ENCODE measurements around the gene ZRANB1.
"Not testable (repeated sequence)": the region's sequence is repeated elsewhere in the genome, so short reads cannot be mapped to it uniquely, and the experiment has no call there.

Gene ZRANB1

DNA sequence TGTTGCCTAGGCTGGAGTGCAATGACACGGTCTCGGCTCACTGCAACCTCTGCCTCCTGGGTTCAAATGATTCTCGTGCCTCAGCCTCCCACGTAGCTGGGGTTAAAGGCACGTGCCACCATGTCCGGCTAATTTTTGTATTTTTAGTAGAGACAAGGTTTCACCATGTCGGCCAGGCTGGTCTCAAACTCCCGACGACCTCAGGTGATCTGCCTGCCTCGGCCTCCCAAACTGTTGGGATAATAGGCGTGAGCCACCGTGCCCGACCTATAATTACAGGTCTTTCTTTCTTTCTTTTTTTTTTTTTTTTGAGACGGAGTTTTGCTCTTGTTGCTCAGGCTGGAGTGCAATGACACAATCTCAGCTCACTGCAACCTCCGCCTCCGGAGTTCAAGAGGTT is 27.5 kb upstream of the ZRANB1 start:
- not testable (repeated sequence) for H3K9ac ChIP-seq (ENCODE audit: low read depth, low read length); H3K4me1 ChIP-seq (ENCODE audit: insufficient read depth, low read length); H3K9me3 ChIP-seq (ENCODE audit: control insufficient read depth, insufficient read depth, low read length); H3K36me3 ChIP-seq (ENCODE audit: insufficient read depth, low read length)

- Histone ChIP-seq H3K36me3 (ENCODE audit: insufficient read depth, low read length) (no peaks in the 10 kb centered on the region), H3K4me1 (ENCODE audit: insufficient read depth, low read length) (no peaks in the 10 kb centered on the region), H3K9me3 (ENCODE audit: control insufficient read depth, insufficient read depth, low read length) (no peaks in the 10 kb centered on the region), H3K9ac (ENCODE audit: low read depth, low read length) (peak overlapping the region; percentile 94)
These were observed 25.8 kb upstream of the ZRANB1 start for GRCh38 chr10:124916098-124916584.

- H3K9ac ChIP-seq (ENCODE audit: low read depth, low read length), result peak overlapping the region; percentile 94
- H3K9me3 ChIP-seq (ENCODE audit: control insufficient read depth, insufficient read depth, low read length), result no peaks in the 10 kb centered on the region
- no peaks in the 10 kb centered on the region for H3K36me3 ChIP-seq (ENCODE audit: insufficient read depth, low read length)
- no peaks in the 10 kb centered on the region for H3K4me1 ChIP-seq (ENCODE audit: insufficient read depth, low read length)
These were observed 25.1 kb upstream of the ZRANB1 start for GRCh38 chr10:124916585-124917427.

- Histone ChIP-seq H3K36me3 (ENCODE audit: insufficient read depth, low read length) (no peaks in the 10 kb centered on the region), H3K4me1 (ENCODE audit: insufficient read depth, low read length) (no peaks in the 10 kb centered on the region), H3K9me3 (ENCODE audit: control insufficient read depth, insufficient read depth, low read length) (no peaks in the 10 kb centered on the region)
These were observed 24.3 kb upstream of the ZRANB1 start for GRCh38 chr10:124917428-124918190.

DNA sequence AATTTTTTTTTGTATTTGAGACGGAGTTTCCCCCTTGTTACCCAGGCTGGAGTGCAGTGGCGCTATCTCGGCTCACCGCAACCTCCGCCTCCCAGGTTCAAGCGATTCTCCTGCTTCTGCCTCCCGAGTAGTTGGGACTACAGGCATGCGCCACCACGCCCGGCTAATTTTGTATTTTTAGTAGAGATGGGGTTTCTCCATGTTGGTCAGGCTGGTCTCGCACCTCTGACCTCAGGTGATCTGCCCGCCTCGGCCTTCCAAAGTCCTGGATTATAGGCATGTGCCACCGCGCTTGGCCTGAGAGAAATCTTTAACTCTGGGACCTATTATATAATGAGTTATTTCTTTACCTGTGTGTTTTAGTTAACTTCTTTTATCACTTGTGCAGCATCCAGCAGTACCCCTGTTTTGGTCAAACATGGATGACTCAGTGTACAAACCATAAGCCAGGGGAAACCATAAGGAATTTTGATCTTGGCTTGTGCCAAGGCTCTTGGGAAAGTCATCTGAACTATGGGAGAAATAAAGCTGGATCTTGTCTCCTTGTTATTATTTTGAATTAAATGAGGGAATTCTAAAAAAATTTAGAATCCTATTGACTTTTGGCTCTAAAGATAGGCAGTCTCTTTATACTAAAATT is 23.6 kb upstream of the ZRANB1 start:
- H3K9ac ChIP-seq (ENCODE audit: low read depth, low read length), result peak overlapping the region; percentile 94
- no peaks in the 10 kb centered on the region; the same call in 1 of the 2 replicates for H3K36me3 ChIP-seq (ENCODE audit: insufficient read depth, low read length)

More at GRCh38 chr10:124917428-124918190, 24.3 kb upstream of the ZRANB1 start:
- peak overlapping the region; percentile 94 for H3K9ac ChIP-seq (ENCODE audit: low read depth, low read length)

GRCh38 chr10:124918906-124919305 is 23.0 kb upstream of the ZRANB1 start:
- H3K36me3 ChIP-seq (ENCODE audit: insufficient read depth, low read length), result no peaks in the 10 kb centered on the region; the same call in 1 of the 2 replicates
- H3K9me3 ChIP-seq (ENCODE audit: control insufficient read depth, insufficient read depth, low read length), result no peaks in the 10 kb centered on the region
- H3K4me1 ChIP-seq (ENCODE audit: insufficient read depth, low read length), result no peaks in the 10 kb centered on the region
- peak overlapping the region; percentile 94; the same call in 1 of the 2 replicates for H3K9ac ChIP-seq (ENCODE audit: low read depth, low read length)

More for the DNA sequence above, 23.6 kb upstream of the ZRANB1 start:
- Histone ChIP-seq H3K9me3 (ENCODE audit: control insufficient read depth, insufficient read depth, low read length) (no peaks in the 10 kb centered on the region), H3K4me1 (ENCODE audit: insufficient read depth, low read length) (no peaks in the 10 kb centered on the region)

- Histone ChIP-seq H3K36me3 (ENCODE audit: insufficient read depth, low read length) (no peaks in the 10 kb centered on the region; the same call in 1 of the 2 replicates), H3K9me3 (ENCODE audit: control insufficient read depth, insufficient read depth, low read length) (no peaks in the 10 kb centered on the region), H3K9ac (ENCODE audit: low read depth, low read length) (no peak overlapping the region), H3K4me1 (ENCODE audit: insufficient read depth, low read length) (peaks cover 3% of the 10 kb centered on the region; the same call in 1 of the 2 replicates)
These were observed 20.7 kb upstream of the ZRANB1 start for GRCh38 chr10:124921261-124921660.

- no peak overlapping the region for H3K9ac ChIP-seq (ENCODE audit: low read depth, low read length)
- no peaks in the 10 kb centered on the region; the same call in 1 of the 2 replicates for H3K36me3 ChIP-seq (ENCODE audit: insufficient read depth, low read length)
These were observed 18.2 kb upstream of the ZRANB1 start for GRCh38 chr10:124923684-124924083.

DNA sequence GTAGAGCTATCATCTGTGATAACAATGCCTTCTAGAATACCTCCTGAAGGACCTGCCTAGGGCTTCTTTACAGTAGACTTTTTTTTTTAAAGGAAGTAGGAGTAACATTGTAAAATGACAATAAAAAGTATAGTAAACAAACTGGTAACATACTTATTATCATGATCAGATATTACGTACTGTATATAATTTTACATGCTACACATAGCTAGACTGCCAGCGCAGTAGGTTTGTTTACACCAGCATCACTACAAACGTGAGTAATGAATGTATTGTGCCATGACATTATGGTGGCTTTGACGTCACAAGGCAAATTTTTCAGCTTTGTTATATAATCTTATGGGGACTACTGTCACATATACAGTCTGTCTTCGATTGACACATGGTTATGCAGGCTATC is 15.4 kb upstream of the ZRANB1 start:
- Histone ChIP-seq H3K36me3 (ENCODE audit: insufficient read depth, low read length) (no peaks in the 10 kb centered on the region; the same call in 1 of the 2 replicates), H3K4me1 (ENCODE audit: insufficient read depth, low read length) (peaks cover 3% of the 10 kb centered on the region; the same call in 1 of the 2 replicates), H3K9me3 (ENCODE audit: control insufficient read depth, insufficient read depth, low read length) (no peaks in the 10 kb centered on the region), H3K9ac (ENCODE audit: low read depth, low read length) (no peak overlapping the region)

More at GRCh38 chr10:124923684-124924083, 18.2 kb upstream of the ZRANB1 start:
- peaks cover 3% of the 10 kb centered on the region; the same call in 1 of the 2 replicates for H3K4me1 ChIP-seq (ENCODE audit: insufficient read depth, low read length)
- no peaks in the 10 kb centered on the region for H3K9me3 ChIP-seq (ENCODE audit: control insufficient read depth, insufficient read depth, low read length)

DNA sequence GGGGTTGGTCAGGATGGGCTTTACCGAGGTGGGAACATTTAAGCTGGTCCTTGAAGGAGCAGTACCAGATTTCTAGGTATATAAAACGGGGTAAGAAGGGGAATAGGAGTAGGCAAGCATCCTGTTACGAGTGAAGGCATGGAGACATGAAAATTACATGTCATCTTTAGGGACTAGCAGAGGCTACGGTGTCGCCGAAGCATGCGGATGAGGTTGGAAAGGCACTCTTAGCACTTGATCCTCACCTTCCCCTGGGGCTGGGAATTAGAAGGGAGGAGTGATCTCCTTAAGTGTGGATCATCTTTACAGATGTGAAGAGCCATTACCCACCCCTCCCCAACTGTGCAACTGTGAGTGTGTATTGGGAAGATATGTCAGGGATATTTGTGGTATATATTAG is 13.8 kb upstream of the ZRANB1 start:
- Histone ChIP-seq H3K4me1 (ENCODE audit: insufficient read depth, low read length) (peaks cover 3% of the 10 kb centered on the region; the same call in 1 of the 2 replicates), H3K9me3 (ENCODE audit: control insufficient read depth, insufficient read depth, low read length) (no peaks in the 10 kb centered on the region; the same call in 1 of the 2 replicates), H3K9ac (ENCODE audit: low read depth, low read length) (no peak overlapping the region), H3K36me3 (ENCODE audit: insufficient read depth, low read length) (no peaks in the 10 kb centered on the region; the same call in 1 of the 2 replicates)

DNA sequence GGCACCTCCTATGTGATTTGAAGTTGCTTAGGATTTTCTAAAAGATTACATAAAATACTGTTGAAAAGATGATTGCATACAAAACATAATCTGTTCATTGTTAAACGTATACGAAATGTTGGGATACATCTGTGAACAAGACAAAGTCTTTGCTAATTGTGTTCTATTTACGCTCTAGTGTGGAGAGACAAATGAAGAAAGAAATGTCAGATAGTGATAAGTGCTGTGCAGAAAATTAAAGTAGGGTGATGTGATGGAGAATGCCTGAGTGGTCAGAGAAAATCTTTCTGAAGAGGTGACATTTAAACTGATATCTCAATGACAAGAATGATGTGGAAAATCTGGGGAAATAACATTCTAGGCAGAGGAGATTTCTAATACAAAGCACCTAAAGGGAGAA is 13.4 kb upstream of the ZRANB1 start:
- no peak overlapping the region for H3K9ac ChIP-seq (ENCODE audit: low read depth, low read length)
- no peaks in the 10 kb centered on the region for H3K36me3 ChIP-seq (ENCODE audit: insufficient read depth, low read length)
- H3K9me3 ChIP-seq (ENCODE audit: control insufficient read depth, insufficient read depth, low read length), result no peaks in the 10 kb centered on the region; the same call in 1 of the 2 replicates
- H3K4me1 ChIP-seq (ENCODE audit: insufficient read depth, low read length), result peaks cover 3% of the 10 kb centered on the region; the same call in 1 of the 2 replicates

GRCh38 chr10:124935946-124936345 is 6.0 kb upstream of the ZRANB1 start:
- H3K9me3 ChIP-seq (ENCODE audit: control insufficient read depth, insufficient read depth, low read length), result no peaks in the 10 kb centered on the region; the same call in 1 of the 2 replicates
- no peaks in the 10 kb centered on the region for H3K4me1 ChIP-seq (ENCODE audit: insufficient read depth, low read length)
- H3K9ac ChIP-seq (ENCODE audit: low read depth, low read length), result no peak overlapping the region
- no peaks in the 10 kb centered on the region for H3K36me3 ChIP-seq (ENCODE audit: insufficient read depth, low read length)

- no peaks in the 10 kb centered on the region; the same call in 1 of the 2 replicates for H3K9me3 ChIP-seq (ENCODE audit: control insufficient read depth, insufficient read depth, low read length)
- H3K9ac ChIP-seq (ENCODE audit: low read depth, low read length), result no peak overlapping the region
- H3K4me1 ChIP-seq (ENCODE audit: insufficient read depth, low read length), result no peaks in the 10 kb centered on the region
- H3K36me3 ChIP-seq (ENCODE audit: insufficient read depth, low read length), result no peaks in the 10 kb centered on the region
These were observed 5.1 kb upstream of the ZRANB1 start for GRCh38 chr10:124936813-124937212.

GRCh38 chr10:124939290-124939689 is 2.6 kb upstream of the ZRANB1 start:
- H3K4me1 ChIP-seq (ENCODE audit: insufficient read depth, low read length), result peaks cover 11% of the 10 kb centered on the region
- H3K36me3 ChIP-seq (ENCODE audit: insufficient read depth, low read length), result no peaks in the 10 kb centered on the region

More at GRCh38 chr10:124939290-124939689, 2.6 kb upstream of the ZRANB1 start:
- no peak overlapping the region for H3K9ac ChIP-seq (ENCODE audit: low read depth, low read length)
- no peaks in the 10 kb centered on the region for H3K9me3 ChIP-seq (ENCODE audit: control insufficient read depth, insufficient read depth, low read length)
